WTC11 (cell line): Measurements from ENCODE around the gene DR1.

ENCODE experiments used
- ATF2 ChIP-seq: sonication (generic); formaldehyde crosslinking; IDR thresholded peaks from 2 replicates; pipeline ENCODE4 v1.8.1; 2022; ENCODE audit warnings: low read depth, missing genetic modification reagents, borderline replicate concordance
- ELF4 ChIP-seq: sonication (generic); formaldehyde crosslinking; IDR thresholded peaks from 2 replicates; pipeline ENCODE4 v1.8.1; 2022; ENCODE audit warnings: low read depth, mild to moderate bottlenecking, moderate library complexity, missing genetic modification reagents
- RELA ChIP-seq: sonication (generic); formaldehyde crosslinking; IDR thresholded peaks from 2 replicates; pipeline ENCODE4 v1.8.1; 2022; ENCODE audit warnings: missing genetic modification reagents, mild to moderate bottlenecking, borderline replicate concordance
- SMAD4 ChIP-seq: sonication (generic); formaldehyde crosslinking; IDR thresholded peaks from 2 replicates; pipeline ENCODE4 v1.8.0; 2022; ENCODE audit warnings: mild to moderate bottlenecking, missing genetic modification reagents
- ZNF121 ChIP-seq: sonication (generic); formaldehyde crosslinking; IDR thresholded peaks from 2 replicates; pipeline ENCODE4 v1.8.0; 2023; ENCODE audit warnings: missing genetic modification reagents
- ZNF263 ChIP-seq: sonication (generic); formaldehyde crosslinking; IDR thresholded peaks from 2 replicates; pipeline ENCODE4 v1.8.1; 2022; ENCODE audit warnings: low read depth, mild to moderate bottlenecking, moderate library complexity, missing genetic modification reagents
- TF ChIP-seq, protein P1 (sequence below): fragments of 200-600 bp; IDR thresholded peaks from 2 replicates; pipeline ENCODE4 v1.8.0; 2022; ENCODE audit warnings: antibody characterized with exemption
- TF ChIP-seq, protein P2 (sequence below): sonication (generic); formaldehyde crosslinking; IDR thresholded peaks from 2 replicates; pipeline ENCODE4 v1.8.0; 2022; ENCODE audit warnings: mild to moderate bottlenecking, missing genetic modification reagents

- TF ChIP-seq ELF4 (CRISPR knock-in tag) (no peak), ZNF121 (CRISPR knock-in tag) (no peak), RELA (CRISPR knock-in tag) (no peak), ATF2 (no peak), ZNF263 (CRISPR knock-in tag) (no peak), SMAD4 (no peak)
- TF ChIP-seq, protein P1, sequence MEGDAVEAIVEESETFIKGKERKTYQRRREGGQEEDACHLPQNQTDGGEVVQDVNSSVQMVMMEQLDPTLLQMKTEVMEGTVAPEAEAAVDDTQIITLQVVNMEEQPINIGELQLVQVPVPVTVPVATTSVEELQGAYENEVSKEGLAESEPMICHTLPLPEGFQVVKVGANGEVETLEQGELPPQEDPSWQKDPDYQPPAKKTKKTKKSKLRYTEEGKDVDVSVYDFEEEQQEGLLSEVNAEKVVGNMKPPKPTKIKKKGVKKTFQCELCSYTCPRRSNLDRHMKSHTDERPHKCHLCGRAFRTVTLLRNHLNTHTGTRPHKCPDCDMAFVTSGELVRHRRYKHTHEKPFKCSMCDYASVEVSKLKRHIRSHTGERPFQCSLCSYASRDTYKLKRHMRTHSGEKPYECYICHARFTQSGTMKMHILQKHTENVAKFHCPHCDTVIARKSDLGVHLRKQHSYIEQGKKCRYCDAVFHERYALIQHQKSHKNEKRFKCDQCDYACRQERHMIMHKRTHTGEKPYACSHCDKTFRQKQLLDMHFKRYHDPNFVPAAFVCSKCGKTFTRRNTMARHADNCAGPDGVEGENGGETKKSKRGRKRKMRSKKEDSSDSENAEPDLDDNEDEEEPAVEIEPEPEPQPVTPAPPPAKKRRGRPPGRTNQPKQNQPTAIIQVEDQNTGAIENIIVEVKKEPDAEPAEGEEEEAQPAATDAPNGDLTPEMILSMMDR: no peak
- TF ChIP-seq, protein P2, sequence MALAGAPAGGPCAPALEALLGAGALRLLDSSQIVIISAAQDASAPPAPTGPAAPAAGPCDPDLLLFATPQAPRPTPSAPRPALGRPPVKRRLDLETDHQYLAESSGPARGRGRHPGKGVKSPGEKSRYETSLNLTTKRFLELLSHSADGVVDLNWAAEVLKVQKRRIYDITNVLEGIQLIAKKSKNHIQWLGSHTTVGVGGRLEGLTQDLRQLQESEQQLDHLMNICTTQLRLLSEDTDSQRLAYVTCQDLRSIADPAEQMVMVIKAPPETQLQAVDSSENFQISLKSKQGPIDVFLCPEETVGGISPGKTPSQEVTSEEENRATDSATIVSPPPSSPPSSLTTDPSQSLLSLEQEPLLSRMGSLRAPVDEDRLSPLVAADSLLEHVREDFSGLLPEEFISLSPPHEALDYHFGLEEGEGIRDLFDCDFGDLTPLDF (CRISPR knock-in tag): no peak
These were observed 4.6 kb downstream of the DR1 start for GRCh38 chr1:93350322-93350721.
